NCI-H1930 (cell line): ENCODE measurements around the gene MYH7.

ENCODE experiments used
- DNase-seq, 2 experiments: peaks; one replicate each; lab custom pipeline; 2025; lab: John Stamatoyannopoulos, UW

The MYH7 gene

DNA sequence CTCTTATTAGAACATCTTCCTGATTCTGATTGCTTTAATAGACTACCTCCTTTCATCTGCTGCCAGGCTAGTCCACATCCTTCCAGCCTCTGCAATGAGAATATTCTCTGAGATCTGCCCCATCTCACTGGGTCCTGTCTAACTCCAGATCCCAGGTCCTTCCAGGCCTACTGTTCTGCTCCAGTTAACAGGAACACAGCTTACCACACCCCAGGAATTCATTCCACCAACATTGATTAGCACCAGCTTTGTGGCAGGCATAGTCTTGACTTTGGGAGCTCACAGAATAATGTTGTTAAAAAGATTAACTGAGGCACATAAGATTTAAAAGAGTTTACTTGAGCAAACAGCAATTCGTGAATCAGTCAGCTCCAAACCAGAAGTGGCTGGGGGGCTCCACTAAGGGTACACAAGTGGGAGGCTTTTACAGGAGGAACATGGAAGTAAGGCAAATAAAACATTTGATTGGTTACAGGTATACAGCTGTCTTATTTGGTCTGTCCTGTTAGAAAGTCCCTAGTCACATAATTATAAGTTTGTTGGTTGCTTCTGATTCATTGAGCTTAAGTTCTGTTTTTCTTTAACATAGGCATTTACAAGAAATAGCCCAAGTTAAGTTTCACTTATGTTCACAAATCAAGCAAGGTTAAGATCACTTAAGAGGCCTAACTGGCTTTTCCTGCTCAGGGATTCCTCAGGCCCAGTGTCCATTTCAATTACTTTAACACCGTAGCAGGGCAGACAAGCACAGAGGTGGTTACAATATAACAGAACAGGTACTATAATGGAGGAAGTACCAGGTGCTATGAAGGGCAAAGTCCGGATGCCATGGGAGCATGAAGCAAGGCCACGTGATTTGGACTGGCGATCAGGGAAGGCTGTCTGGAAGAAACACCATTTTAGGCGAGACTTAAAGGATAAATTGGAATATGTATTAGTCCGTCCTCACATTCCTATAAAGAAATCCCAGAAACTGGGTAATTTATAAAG is 12.2 kb upstream of the MYH7 start:
- no peak for DNase-seq

DNA sequence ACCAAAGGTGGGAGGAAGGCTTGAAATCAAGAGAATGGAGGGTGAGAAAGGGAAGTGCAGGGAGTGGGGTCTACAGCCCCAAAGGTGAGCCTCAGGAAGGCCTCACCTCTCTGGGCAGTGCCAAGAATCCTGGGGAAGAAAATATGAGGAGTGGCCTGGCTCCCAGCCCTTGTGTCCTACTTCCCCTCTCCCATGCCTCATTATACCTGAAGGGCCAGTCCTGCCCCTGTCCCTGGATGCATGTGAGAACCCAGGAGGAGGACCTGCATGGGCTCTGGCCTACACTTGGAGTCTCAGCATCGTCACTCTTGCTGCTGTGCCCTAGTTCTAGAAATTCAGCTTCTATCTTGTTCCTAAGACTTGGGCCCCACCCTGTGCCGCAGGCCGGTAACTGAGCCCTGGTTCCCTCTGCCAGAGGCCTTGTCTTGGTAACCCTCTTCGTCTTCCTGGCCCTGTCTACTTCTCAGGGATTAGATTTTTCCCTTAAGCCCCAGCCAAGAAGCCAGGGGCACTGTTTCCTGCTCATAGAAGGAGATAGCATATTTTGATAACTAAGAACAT is 10.9 kb upstream of the MYH7 start:
- DNase-seq: no peak

DNA sequence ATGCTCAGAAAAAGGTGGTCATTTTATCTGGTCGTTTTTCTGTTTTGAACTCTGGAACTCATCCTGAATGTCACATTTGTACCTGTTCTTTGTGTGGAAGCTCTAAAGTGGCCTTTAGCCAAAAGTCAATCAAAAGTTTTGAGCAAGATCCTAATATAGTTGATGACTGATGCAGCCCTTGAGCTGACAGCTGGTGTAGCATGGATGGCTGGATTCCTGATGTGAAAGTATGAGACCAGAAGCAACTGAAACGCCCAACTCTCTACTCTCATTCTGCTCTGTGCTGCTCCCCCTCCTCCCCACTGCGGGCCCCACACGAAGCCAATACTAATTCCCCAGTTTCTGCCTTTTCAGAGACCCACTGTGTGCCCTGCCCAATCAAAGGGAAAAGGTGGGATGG is 10.3 kb upstream of the MYH7 start:
- DNase-seq: no peak

DNA sequence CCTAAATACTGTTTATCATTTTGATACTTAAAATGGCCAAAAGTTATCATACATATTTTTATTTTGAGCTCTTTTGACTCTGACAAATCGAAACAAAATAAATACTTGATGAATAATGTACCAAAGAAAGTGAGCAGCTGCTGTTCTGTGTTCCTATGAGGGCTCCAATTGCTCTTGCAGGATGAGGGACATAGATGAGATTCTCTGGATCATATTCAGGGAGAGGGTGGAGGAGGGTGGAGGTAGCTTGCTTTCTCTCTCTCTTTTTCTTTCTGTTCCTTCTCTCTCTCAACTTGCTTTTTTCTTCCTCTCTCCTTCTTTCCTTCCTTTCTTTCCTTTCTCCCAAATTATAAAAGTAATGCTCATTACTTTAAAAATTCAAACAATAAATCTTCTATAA is 8.9 kb upstream of the MYH7 start:
- no peak for DNase-seq

DNA sequence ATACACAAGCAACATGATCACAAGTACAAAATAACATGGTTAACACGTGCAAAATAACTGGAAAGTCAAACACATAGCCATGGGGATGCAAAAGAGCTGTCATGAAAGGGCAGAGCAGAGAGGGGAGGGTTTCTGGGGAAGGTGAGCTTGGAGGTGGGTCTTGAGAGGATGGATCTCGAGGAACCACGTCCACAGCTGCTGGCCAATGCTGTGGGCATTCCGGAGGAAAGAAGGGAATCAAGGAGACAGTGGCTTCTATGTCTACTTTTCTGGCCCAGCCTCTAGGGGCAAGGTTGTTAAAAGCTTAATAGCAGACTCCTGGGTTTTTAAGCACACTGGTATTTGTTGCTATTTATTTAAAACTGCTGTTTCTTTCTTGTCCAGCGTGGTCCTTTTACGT is 8.4 kb upstream of the MYH7 start:
- no peak for DNase-seq

DNA sequence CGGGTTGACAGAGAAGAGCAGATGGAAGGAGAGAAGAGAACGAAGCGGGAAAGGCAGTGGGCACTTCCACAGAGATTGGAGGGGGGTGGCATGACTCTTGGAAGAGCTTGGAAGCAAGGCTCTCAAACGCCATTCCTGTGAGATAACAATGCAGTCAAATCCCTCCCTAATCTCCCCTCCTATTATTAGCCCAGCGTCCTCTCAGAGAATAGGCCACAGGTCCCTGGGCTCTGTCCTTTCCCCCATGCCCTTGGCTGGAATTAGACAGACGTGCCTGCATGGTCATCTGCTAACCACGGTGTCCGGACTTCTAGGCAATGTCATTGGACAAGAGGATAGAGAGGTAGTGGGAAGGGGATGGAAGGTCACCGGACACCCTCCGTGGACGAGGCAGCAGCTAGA is 8.0 kb upstream of the MYH7 start:
- no peak for DNase-seq

DNA sequence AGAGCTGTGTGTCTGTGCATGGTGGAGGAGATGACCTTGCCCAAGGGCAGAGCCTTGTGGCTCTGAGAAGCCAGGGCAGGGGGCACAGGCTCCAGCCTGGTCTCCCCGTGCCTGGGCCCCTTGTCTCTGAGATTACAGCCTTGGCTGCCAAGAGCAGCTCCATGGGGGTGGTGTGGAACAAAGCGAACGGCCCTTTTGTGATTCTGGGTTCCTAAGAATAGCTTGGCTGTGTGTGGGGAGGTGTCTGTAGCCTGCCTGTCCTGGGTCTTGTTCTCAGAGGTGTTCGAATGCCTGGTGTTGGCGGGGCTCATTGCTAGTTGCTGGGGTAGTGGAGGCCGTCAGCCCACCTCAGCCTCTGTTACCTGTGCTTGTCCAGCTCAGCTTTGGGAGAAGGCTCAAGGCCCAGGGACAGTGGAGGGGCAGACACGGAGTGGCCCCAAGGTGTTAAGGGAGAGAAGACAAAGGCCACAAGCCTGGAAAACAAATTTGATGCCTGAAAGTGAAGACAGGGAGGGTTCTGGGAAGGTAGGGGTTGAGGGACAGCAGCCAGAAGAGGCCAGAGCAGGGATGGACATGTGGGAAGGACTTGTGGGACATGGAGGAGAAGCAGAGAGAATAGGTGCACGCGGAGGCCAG is 7.4 kb upstream of the MYH7 start:
- no peak for DNase-seq

DNA sequence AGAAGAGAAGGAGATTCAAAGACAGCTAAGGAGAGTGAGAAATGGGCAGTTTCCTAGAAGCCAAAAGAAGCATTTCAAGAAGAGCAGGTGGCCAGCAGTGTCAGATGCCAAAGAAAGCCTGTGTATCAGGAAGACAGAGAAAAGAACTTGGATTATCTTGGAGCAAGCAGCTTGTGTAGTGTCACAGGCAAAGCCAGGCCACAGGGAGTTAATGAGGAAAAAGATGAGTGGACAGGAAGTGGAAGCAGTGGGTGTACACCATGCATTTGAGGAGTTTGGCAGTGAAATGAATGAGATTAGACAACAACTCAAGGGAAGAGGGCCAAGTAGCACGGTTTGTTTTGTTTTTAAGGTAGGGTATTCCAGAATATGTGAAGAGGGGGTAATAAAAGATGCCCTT is 5.6 kb upstream of the MYH7 start:
- DNase-seq: no peak

DNA sequence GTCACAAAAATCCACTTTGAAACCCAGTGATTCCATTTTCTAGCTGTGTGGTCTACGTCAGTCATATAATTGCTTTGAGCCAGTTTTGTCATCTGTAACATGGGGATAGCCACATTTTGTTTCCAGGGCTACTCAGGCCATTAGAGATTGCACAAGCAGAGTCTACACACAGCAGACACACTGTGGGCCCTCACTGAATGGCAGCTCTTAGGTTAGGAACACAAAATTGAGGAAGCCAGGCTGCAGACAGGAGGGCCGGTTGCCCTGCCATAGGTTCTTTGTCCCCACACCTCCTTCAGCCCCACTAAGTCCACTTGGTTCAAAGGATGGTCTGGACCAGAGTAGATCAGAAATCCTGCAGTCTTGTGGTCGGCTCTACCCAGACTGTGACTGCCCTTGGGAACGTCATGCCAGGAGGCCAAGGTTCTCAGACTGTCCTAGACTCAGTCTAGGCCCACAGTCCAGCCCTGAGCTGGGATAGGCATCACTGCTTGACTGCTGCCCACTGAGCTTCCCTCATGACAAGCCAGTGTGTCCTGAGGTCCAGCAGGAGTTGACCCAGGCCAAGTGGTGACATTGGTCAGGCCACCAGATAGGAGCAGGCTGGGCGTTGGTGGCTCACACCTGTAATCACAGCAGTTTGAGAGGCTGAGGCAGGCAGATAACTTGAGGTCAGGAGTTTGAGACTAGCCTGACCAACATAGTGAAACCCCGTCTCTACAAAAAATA is 3.8 kb upstream of the MYH7 start:
- no peak for DNase-seq

DNA sequence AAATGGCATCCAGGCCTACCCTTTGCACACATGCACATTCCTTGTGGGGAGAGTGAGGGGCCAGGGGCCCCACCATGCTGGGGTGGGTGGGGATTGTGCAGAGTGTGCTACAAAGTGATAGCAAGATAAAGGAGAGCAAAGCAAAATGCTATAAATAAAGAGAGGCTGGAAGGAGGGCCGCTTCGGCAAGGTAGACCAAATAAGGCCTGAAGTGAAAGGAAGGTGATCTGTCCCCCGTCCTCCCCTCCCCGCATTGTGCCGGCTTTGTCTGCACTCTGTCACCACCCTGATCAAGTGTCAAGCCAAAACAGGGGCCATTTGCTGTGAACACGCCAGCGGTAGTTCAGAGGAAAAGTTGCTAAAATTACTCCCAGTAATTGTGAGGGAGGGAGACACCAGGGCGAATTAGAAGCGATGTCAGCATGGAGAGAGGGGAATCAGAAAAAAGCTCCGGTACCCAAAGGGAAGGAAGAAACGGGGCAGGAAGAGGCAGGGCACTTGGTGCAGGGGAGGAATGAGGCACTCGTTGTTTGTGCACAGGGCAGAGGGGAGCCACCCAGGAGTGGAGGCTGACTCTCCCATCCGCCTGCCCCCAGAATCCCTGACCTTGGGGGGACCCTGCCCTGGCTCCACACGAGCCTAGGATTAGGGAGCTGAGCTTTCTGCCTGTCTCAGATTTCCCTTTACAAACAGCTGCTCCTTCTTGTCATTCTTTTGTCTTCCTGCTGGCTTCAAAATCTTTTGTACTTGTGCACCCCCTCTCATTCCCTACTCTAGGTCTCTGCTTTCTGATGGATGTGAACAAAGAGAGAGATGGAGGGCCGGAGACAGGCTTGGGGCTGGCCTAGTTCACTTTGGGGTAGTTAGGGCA is 2.9 kb upstream of the MYH7 start:
- no peak for DNase-seq

DNA sequence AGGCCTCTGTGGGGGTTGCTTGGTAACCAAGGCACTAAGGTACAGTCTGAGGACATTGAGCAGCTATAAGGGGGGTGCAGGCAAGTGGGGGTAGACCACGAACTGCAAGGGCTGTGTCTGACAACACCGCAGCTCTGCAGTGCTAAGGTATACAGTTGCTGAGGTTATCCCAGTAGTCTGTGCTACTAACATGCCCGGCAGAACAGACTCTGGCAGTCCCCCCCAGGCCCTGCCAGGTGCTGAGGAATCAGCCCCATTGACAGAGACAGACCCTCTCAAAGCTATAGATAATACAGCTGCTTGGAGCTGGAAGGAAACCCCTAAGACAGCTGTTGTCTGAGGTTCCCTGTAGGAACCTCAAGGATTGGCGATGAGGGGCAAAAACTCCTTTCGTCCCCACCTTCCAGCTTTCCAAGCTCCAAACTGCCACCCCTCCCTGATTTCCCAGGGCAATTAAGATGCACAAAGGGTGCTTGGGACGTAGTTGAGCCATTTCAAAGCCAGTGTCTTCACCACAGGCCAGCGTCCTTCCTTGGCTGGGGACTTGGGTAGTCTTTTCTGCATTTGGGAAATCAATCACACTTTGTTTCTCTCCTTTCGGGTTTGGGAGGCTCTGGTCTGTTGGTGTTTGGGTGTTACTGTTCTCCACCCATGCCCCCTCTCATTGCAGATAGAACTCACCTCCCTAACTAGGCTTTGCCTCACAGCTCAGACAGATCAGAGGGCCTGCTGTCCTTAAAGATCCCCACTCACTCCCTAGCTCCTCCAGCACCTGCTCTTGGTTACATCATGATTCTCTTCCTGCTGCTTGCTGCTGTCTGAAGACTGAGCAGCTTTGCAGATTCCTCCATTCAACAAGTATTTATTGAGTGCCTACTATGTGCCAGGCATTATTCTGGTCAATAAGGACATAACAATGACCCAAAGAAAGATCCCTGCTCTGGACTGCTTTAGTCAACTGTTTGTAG is 2.0 kb upstream of the MYH7 start:
- DNase-seq: no peak

DNA sequence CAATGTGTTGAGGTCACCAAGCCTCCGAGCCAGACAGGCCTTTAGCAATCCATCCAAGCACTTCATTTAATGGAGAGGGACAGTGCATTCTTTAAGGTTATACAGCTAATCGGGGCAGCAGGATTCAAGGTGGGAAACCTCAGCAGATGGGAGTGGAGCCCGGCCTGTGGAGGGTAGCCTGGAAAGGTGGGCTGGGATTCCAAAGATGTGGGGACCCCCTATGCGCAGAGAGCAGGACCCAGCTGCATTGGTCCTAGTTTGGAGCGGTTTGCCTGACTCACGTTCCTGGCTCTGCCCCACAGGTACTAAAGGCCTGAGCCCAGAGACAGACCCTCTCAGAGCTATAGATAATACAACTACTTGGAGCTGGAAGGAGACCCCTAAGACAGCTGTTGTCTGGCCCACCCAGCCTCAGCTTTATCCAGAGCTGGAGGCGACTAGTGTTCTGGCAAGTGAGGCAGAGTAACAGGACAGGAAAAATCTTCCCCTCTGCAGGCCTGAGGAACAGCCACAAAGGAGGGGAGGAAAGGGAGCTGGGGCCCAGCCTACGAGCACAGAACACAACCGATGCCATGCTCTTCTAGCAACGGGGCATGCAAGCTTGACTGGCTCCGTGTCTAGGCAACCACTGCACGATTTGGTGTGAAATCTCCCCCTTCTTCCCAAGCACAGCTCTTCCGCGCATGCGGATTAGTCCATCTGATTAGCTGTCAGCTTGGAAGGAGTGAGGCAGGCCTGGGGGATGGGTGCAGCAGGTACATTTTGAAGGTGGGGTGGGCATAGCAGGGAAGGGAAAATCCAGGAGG is 1.1 kb upstream of the MYH7 start:
- DNase-seq: no peak

DNA sequence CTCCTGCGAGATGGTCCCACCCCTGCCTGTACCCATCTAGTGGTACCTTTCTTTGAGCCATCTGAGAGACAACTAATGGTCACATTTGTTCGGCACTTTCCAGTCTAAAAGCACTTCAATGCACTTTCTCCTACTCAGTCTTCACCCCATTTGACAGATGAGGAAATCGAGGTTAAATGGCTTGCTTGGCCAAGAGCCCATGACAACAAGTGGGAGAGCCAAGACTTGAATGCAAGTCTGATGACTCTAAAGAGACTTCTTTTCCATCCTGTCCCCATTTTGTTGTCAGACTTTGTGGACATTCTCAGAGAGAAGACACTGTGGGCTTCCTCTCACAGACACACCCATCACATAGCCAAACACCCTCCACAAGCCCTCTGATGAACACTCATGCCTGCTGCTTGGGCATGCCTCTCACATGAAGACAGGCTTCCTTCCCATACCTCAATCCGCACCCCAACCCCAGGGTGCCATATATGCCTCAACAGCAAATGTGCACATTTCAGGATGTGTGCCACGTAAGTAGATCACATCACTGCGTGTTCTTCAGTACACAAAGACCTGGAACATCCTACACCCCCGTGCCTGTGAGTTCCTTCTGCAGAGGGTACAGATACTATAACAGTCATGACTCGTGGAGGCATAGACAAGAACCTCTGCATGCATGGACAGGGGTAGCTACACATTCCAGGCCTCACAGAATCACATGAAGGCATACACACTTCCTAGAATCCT is 805 bp downstream of the MYH7 start:
- DNase-seq: no peak

DNA sequence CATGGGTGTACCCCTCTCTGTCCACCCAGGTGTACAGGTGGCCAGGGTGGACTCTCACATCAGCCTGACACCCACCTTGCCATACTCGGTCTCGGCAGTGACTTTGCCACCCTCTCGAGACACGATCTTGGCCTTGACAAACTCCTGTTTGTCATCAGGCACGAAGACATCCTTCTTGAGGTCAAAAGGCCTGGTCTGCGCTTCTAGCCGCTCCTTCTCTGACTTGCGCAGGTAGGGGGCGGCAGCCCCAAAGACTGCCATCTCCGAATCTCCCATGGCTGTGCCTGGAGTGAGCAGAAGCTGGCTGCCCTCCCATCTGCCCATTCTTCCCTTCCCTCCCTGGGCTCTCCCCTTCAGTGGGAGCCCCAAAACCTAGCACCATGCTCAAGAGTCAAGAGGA is 2.0 kb downstream of the MYH7 start:
- no peak for DNase-seq

DNA sequence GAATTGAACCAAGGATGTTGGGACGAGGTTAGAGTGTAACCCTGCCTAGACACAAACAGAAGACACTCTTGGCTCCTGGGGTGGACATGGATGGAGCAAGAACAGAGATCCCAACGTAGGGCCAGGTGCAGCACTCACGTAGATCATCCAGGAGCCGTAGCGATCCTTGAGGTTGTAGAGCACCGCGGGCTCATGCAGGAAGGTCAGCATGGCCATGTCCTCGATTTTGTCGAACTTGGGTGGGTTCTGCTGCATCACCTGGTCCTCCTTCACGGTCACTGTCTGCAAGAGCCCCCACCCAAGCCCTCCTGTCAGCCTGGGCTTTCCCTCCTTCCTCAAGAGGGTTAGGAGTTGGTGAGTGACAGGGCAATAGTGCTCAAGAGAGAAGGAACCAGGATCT is 2.5 kb downstream of the MYH7 start:
- no peak for DNase-seq

DNA sequence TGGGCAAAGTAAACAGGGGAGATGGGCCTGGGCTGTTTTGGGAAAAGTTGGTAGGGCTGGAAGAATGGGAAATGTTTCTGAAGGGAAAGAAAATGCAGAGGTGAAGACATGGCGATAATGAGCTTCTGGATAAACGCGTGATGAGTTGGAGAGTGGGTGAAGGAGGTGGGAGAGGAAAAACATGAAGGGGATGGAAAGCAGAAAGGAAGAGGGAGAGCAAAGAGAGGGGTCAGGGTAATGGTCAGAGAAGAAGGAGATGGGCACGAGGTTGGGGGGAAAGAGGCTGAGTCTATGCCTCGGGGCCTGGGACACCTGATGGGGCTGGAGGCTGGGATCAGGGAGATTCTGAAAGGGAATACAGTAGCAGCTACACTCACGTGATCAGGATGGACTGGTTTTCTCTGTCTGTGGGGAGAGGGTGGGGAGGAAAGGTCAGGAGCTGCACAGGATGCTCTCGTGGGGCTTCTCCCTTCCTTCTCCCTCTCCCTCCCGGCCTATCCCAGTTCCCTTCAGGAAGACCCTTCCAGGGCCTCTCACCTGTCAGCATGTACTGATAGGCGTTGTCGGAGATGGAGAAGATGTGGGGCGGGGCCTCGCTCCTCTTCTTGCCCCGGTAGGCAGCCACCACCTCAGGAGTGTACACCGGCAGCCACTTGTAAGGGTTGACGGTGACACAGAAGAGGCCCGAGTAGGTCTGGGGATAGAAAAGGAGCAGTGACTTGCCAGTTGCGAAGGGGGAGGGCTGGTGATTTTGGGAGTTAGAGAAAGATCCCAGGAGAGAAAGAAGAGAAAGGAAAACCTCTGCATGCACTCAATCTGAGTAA is 3.1 kb downstream of the MYH7 start:
- DNase-seq: no peak

DNA sequence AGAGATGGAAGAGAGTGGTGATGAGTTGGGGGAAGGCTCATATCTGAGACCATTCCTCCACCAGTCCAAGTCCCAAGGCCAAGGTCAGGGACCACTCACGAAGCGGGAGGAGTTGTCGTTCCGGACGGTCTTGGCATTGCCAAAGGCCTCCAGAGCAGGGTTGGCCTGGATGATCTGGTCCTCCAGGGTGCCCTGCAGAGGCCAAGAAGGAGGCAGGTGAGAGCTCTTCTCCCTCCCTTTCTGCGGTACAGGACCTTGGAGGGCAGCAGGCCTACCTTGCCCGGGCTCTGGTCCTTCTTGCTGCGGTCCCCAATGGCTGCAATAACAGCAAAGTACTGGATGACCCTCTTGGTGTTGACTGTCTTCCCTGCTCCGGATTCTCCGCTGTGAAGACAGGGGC is 4.0 kb downstream of the MYH7 start:
- DNase-seq: no peak

DNA sequence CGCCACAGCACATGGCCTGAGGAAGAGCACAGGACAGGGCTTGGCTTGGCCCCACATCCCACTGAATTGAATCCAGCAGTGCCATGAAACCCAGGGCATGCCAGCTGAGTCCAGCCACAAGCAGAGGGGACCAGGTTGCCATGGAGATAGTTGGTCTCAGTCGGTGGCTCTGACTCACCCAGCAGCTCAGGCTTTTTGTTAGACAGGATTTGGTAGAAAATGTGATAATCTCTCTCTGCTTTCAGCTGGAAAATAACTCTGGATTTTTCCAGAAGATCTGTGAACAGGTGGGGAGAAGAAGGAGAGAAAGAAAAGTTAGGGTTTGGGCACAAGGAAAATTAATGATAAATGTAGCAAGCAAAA is 4.8 kb downstream of the MYH7 start:
- DNase-seq: no peak
